Stimulated activated CD8-positive, alpha-beta memory T cell treated with anti-CD3 and anti-CD28 coated beads, Interleukin-4, amount 100 ng/mL, for 4 hours (primary cell): ENCODE measurements around the gene PLD3.
"Not testable (repeated sequence)": the region's sequence is repeated elsewhere in the genome, so short reads cannot be mapped to it uniquely, and the experiment has no call there.

Experiments used
- DNase-seq, 2 donors: peaks; one replicate each; pipeline ENCODE4 v3.0.0-alpha.2; 2020; ENCODE audit warnings: low read depth in 2 of 2, low spot score in 1 of 2

PLD3 gene

GRCh38 chr19:40387155-40387554 lies 38.7 kb downstream of the PLD3 start:
- DNase-seq, result no peak

GRCh38 chr19:40388481-40388880 lies 40.0 kb downstream of the PLD3 start:
- no peak for DNase-seq

GRCh38 chr19:40389404-40390083 lies 41.0 kb downstream of the PLD3 start:
- DNase-seq, result no peak

GRCh38 chr19:40390084-40390742 lies 41.7 kb downstream of the PLD3 start, which contains the start of gene HIPK4:
Gene HIPK4, minus strand, starts transcription at chr19:40390181. Its CDS starts 279 bp downstream, at chr19:40389902.
- DNase-seq, result no peak

- no peak for DNase-seq
Measured at GRCh38 chr19:40392123-40392522, 43.6 kb downstream of the PLD3 start.

- DNase-seq, result no peak
Measured at GRCh38 chr19:40392894-40393517, 44.5 kb downstream of the PLD3 start.

GRCh38 chr19:40393894-40394815 lies 45.7 kb downstream of the PLD3 start:
- DNase-seq, result no peak

- no peak for DNase-seq
Measured at GRCh38 chr19:40394816-40395210, 46.3 kb downstream of the PLD3 start.

GRCh38 chr19:40395956-40396355 lies 47.5 kb downstream of the PLD3 start:
- no peak for DNase-seq

- DNase-seq, result no peak
Measured at GRCh38 chr19:40396886-40397567, 48.5 kb downstream of the PLD3 start.

- DNase-seq, result no peak
Measured at GRCh38 chr19:40397568-40397906, 49.0 kb downstream of the PLD3 start.

- peak; percentile 24 for DNase-seq
Measured at GRCh38 chr19:40398417-40399131, 50.1 kb downstream of the PLD3 start.

- DNase-seq, result no peak
Measured at GRCh38 chr19:40400559-40400958, 52.1 kb downstream of the PLD3 start.

- peak; percentile 44 to 59 for DNase-seq
Measured at GRCh38 chr19:40403262-40403984, 54.9 kb downstream of the PLD3 start.

GRCh38 chr19:40407714-40408597 lies 59.5 kb downstream of the PLD3 start:
- no peak for DNase-seq

GRCh38 chr19:40408598-40408925 lies 60.1 kb downstream of the PLD3 start:
- DNase-seq, result not testable (repeated sequence)

GRCh38 chr19:40410030-40410389 lies 61.5 kb downstream of the PLD3 start:
- no peak for DNase-seq

GRCh38 chr19:40411125-40411842 lies 62.8 kb downstream of the PLD3 start:
- DNase-seq, result no peak
